Gastrocnemius medialis (tissue), 4 donors: ENCODE results near the gene PPIL1.

Source experiments
- POLR2A ChIP-seq, 2 donors: fragments of 450-650 bp; IDR thresholded peaks; one replicate each; pipeline ENCODE4 v1.6.1; 2017; ENCODE audit warnings: antibody characterized with exemption in 2 of 2, mild to moderate bottlenecking in 2 of 2, moderate library complexity in 2 of 2
- TF ChIP-seq, protein P1 (sequence below), 5 experiments: fragments of 450-650 bp in 3 of 5; fragments of 200-600 bp in 2 of 5; sonication (generic) in 2 of 5; IDR thresholded peaks in 4 of 5; conservative IDR thresholded peaks in 1 of 5; 1 replicate in 4 of 5; 2 replicates in 1 of 5; pipeline ENCODE4 v1.5.1; 2016 to 2019; ENCODE audit warnings: antibody characterized with exemption in 5 of 5, mild to moderate bottlenecking in 3 of 5, moderate library complexity in 3 of 5

DNA sequence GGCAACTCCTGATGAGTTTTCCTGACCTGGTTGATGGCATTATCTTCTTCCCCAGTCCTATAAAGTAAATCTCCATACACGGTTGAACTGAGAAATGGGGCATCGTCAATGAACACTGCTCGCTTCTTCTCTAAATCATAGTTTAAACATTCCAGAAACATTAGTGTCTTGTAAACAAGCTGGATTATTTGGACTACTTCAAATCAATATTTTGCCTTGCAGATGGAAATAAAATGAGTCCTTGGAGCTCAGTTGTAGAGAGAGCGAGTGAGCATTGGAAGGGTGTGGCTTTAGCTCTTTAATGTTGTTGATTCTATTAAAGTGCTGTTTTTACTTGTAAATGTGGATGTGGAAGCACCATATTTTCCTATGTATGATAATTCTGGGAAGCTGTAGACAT is 29.5 kb upstream of the PPIL1 start:
- no peak for TF ChIP-seq POLR2A (IDR thresholded peaks at IDR 0.05)
- TF ChIP-seq, protein P1, sequence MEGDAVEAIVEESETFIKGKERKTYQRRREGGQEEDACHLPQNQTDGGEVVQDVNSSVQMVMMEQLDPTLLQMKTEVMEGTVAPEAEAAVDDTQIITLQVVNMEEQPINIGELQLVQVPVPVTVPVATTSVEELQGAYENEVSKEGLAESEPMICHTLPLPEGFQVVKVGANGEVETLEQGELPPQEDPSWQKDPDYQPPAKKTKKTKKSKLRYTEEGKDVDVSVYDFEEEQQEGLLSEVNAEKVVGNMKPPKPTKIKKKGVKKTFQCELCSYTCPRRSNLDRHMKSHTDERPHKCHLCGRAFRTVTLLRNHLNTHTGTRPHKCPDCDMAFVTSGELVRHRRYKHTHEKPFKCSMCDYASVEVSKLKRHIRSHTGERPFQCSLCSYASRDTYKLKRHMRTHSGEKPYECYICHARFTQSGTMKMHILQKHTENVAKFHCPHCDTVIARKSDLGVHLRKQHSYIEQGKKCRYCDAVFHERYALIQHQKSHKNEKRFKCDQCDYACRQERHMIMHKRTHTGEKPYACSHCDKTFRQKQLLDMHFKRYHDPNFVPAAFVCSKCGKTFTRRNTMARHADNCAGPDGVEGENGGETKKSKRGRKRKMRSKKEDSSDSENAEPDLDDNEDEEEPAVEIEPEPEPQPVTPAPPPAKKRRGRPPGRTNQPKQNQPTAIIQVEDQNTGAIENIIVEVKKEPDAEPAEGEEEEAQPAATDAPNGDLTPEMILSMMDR (IDR thresholded peaks at IDR 0.05 in 4 of 5, conservative IDR thresholded peaks at IDR 0.05 in 1 of 5) = no peak
